ENCODE data around the gene JAKMIP3. TPM values are rescaled to one million over a fixed set of nuclear protein-coding genes. Genes with fewer than 3 reads are reported as not detected.

Gene JAKMIP3
- polyA plus RNA-seq (2011; rRNA removed) (3.1 and 4.1 TPM in 2 replicates), polyA plus RNA-seq (2017; fragmentation: RNase III; extraction: RNeasy Plus Mini Kit Qiagen cat#74134 plus additional on column Dnase treatment) (3.1 to 4.1 TPM (median 3.8 TPM) in 3 replicates), polyA minus RNA-seq (2011; rRNA and poly(A)+ RNA removed) (1.2 and 1.7 TPM in 2 replicates)
- polyA plus RNA-seq (2012; cell fraction: cytosol; rRNA removed), result 2.6 and 2.9 TPM in 2 replicates
- 9.5 and 11.1 TPM in 2 replicates for polyA plus RNA-seq (2012; cell fraction: nucleus; rRNA removed)

- peak; percentile 87 to 89 for ATAC-seq
- peaks cover 22% of the 10 kb centered on the region for H3K4me1 ChIP-seq
- peak within 1 kb of the TSS; percentile 92 for H3K4me2 ChIP-seq
- no peaks in the 10 kb centered on the region for H3K9me3 ChIP-seq
- POLR2A ChIA-PET, result interaction anchor here (0.9 to 1.3 kb wide), 4 partner anchors 18 to 1956 kb away, joined by 3 to 7 read pairs (median 4); partner anchors contain the start of gene PPP2R2D
- no peak for FAIRE-seq
- peak; percentile 82 to 83 for DNase-seq (ENCODE audit: low read depth in 1 of 2, low spot score in 1 of 2)
- peak within 1 kb of the TSS; percentile 92 to 94 for H3K27ac ChIP-seq
- H3K4me3 ChIP-seq, result peak within 1 kb of the TSS; percentile 51
- CTCF ChIA-PET, result interaction anchor here (0.9 to 1.4 kb wide), 2 partner anchors 76 to 180 kb away, joined by 3 to 7 read pairs; no protein-coding TSS in a partner anchor
- WGBS (ENCODE audit: missing lambda C conversion rate), result 5% methylated on average over 33 of the region's 35 CpGs
- TF ChIP-seq RARB (CRISPR knock-in tag; IDR thresholded peaks at IDR 0.05) (no peak), MAZ (IDR thresholded peaks at IDR 0.05; ENCODE audit: borderline replicate concordance, low read depth, low read length) (no peak), POLR2A (IDR thresholded peaks at IDR 0.05; ENCODE audit: low read length) (peak; percentile 30; the same call in 1 of the 2 replicates), PHF8 (IDR thresholded peaks at IDR 0.05; ENCODE audit: borderline replicate concordance, low read depth) (no peak), HMGXB4 (CRISPR knock-in tag; IDR thresholded peaks at IDR 0.05; ENCODE audit: borderline replicate concordance) (no peak), HOXB5 (CRISPR knock-in tag; IDR thresholded peaks at IDR 0.05) (no peak), MAFK (IDR thresholded peaks at IDR 0.05; ENCODE audit: partially characterized antibody) (peak; percentile 96), MAX (IDR thresholded peaks at IDR 0.05) (0 out of 2 replicates have a peak, but pooled peaks have one; percentile 14), JUN (IDR thresholded peaks at IDR 0.05) (0 out of 5 replicates have a peak, but pooled peaks of 1 of the 2 experiments have one; percentile 42), REST (IDR thresholded peaks at IDR 0.05) (no peak), CEBPB (IDR thresholded peaks at IDR 0.05) (peak in 1 of 2 experiments; percentile 69; a peak in 2 of 4 replicates), FOSL2 (IDR thresholded peaks at IDR 0.05) (no peak), FOSL2 (CRISPR knock-in tag; IDR thresholded peaks at IDR 0.05) (peak; percentile 82), NFE2L2 (conservative IDR thresholded peaks at IDR 0.05; ENCODE audit: low read length) (peak; percentile 79)
- TF ChIP-seq, protein P1, sequence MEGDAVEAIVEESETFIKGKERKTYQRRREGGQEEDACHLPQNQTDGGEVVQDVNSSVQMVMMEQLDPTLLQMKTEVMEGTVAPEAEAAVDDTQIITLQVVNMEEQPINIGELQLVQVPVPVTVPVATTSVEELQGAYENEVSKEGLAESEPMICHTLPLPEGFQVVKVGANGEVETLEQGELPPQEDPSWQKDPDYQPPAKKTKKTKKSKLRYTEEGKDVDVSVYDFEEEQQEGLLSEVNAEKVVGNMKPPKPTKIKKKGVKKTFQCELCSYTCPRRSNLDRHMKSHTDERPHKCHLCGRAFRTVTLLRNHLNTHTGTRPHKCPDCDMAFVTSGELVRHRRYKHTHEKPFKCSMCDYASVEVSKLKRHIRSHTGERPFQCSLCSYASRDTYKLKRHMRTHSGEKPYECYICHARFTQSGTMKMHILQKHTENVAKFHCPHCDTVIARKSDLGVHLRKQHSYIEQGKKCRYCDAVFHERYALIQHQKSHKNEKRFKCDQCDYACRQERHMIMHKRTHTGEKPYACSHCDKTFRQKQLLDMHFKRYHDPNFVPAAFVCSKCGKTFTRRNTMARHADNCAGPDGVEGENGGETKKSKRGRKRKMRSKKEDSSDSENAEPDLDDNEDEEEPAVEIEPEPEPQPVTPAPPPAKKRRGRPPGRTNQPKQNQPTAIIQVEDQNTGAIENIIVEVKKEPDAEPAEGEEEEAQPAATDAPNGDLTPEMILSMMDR (IDR thresholded peaks at IDR 0.05), result no peak
Observed at GRCh38 chr10:132065491-132066105, at the start of gene JAKMIP3. JAKMIP3 (plus strand) TSS chr10:132065946; CDS start chr10:132104809, 38,863 bp downstream.

GRCh38 chr10:132016514-132016913 is 49.2 kb upstream of the JAKMIP3 start:
- FAIRE-seq, result no peak
- H3K4me1 ChIP-seq, result no peaks in the 10 kb centered on the region
- TF ChIP-seq EP300 (IDR thresholded peaks at IDR 0.05), result no peak
- no peak for TF ChIP-seq HOXB13 (CRISPR knock-in tag; IDR thresholded peaks at IDR 0.05; ENCODE audit: low read depth)
- TF ChIP-seq, protein P2, sequence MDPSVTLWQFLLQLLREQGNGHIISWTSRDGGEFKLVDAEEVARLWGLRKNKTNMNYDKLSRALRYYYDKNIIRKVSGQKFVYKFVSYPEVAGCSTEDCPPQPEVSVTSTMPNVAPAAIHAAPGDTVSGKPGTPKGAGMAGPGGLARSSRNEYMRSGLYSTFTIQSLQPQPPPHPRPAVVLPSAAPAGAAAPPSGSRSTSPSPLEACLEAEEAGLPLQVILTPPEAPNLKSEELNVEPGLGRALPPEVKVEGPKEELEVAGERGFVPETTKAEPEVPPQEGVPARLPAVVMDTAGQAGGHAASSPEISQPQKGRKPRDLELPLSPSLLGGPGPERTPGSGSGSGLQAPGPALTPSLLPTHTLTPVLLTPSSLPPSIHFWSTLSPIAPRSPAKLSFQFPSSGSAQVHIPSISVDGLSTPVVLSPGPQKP (IDR thresholded peaks at IDR 0.05; ENCODE audit: low read depth, low read length), result no peak
- TF ChIP-seq HDAC2 (IDR thresholded peaks at IDR 0.05), result no peak
- TF ChIP-seq JUN (IDR thresholded peaks at IDR 0.05), result no peak
- no peak for TF ChIP-seq NR3C1 (IDR thresholded peaks at IDR 0.05)
- no peak for TF ChIP-seq FOSB (CRISPR knock-in tag; IDR thresholded peaks at IDR 0.05)
- TF ChIP-seq KDM1A (IDR thresholded peaks at IDR 0.05; ENCODE audit: low read depth), result no peak
- TF ChIP-seq CHD4 (IDR thresholded peaks at IDR 0.05; ENCODE audit: borderline replicate concordance), result no peak
- no peak for TF ChIP-seq POLR2AphosphoS2 (conservative IDR thresholded peaks at IDR 0.05; ENCODE audit: low read length)
- no peak for TF ChIP-seq EHMT2 (IDR thresholded peaks at IDR 0.05; ENCODE audit: low read depth)
- TF ChIP-seq, protein P1 (IDR thresholded peaks at IDR 0.05), result no peak

More at GRCh38 chr10:132016514-132016913, 49.2 kb upstream of the JAKMIP3 start:
- Histone ChIP-seq H3K27ac (no peak overlapping the region), H3K4me2 (no peak overlapping the region), H3K4me3 (no peak overlapping the region), H3K9me3 (no peaks in the 10 kb centered on the region)
- no peak for ATAC-seq
- 54% methylated on average over 6 of the region's 6 CpGs for WGBS (ENCODE audit: missing lambda C conversion rate)
- no peak for DNase-seq (ENCODE audit: low read depth in 1 of 2, low spot score in 1 of 2)
- ChIA-PET POLR2A (no interaction called here), CTCF (no interaction called here)
